Upper lobe of left lung (tissue), 4 donors: ENCODE measurements around the gene JAGN1.

ENCODE experiments used
- EP300 ChIP-seq, 4 donors: sonication (generic); formaldehyde crosslinking; IDR thresholded peaks; one replicate each; pipeline ENCODE4 v1.5.1; 2017; ENCODE audit warnings: antibody characterized with exemption in 4 of 4, control low read depth in 2 of 4
- POLR2A ChIP-seq, 4 donors: fragments of 450-650 bp; IDR thresholded peaks; one replicate each; pipeline ENCODE4 v1.5.1; 2016 to 2017; ENCODE audit warnings: antibody characterized with exemption in 4 of 4, mild to moderate bottlenecking in 2 of 4

- TF ChIP-seq EP300 (IDR thresholded peaks at IDR 0.05) (no peak), POLR2A (IDR thresholded peaks at IDR 0.05) (no peak)
Observed at GRCh38 chr3:9934993-9935392, 44.6 kb downstream of the JAGN1 start.
